Effector CD8-positive, alpha-beta T cell (primary cell): ENCODE data around the gene GPR21.

Source experiments
- DNase-seq: peaks from one replicate; lab custom pipeline; 2025; lab: John Stamatoyannopoulos, UW
- total RNA-seq, 4 experiments: gene quantifications; one replicate each; lab custom pipeline; 2026; lab: John Stamatoyannopoulos, UW

GPR21 gene, protein sequence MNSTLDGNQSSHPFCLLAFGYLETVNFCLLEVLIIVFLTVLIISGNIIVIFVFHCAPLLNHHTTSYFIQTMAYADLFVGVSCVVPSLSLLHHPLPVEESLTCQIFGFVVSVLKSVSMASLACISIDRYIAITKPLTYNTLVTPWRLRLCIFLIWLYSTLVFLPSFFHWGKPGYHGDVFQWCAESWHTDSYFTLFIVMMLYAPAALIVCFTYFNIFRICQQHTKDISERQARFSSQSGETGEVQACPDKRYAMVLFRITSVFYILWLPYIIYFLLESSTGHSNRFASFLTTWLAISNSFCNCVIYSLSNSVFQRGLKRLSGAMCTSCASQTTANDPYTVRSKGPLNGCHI
- total RNA-seq: 0.49 to 0.78 (median 0.72) reads per million in 4 experiments

DNA sequence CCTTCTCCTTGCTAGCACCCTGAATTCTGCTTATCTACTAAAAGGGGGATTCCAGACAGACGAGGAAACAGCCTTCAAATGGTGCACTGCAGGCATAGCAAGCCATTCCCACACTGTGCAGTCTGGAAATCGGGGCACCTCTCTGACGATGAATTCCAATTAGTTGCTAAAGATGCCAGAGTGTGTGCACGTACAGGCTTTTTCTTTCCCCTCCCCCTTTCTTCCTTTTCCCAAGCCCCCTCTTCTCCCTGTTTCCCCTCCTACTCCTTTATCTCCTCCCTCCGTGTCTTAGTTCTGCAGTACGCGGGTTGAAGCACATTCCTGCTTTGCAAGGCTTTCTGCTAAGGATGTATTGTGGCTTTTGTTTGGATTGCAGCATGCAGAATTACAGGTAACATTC, at the start of gene GPR21:
Gene GPR21 (plus strand): TSS at position 316 of the 400 bp plus-strand sequence. CDS start 900 bp downstream, outside the sequence.
- no peak for DNase-seq

DNA sequence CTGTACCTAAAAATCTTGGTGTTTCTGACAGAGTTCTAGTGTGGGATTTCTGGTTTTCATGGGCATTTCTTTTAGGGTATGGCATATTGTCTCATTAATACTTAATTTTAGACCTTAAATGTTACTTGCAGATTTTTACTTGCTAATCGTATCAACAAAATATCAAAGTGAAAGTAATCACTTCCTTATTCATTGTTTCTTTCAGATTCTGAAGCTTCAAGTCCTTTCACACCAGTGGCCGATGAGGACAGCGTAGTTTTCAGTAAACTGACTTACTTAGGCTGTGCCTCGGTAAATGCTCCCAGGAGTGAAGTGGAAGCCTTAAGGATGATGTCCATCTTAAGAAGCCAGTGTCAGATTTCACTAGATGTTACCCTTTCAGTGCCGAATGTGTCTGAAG, 47.5 kb upstream of the GPR21 start:
- no peak for DNase-seq

DNA sequence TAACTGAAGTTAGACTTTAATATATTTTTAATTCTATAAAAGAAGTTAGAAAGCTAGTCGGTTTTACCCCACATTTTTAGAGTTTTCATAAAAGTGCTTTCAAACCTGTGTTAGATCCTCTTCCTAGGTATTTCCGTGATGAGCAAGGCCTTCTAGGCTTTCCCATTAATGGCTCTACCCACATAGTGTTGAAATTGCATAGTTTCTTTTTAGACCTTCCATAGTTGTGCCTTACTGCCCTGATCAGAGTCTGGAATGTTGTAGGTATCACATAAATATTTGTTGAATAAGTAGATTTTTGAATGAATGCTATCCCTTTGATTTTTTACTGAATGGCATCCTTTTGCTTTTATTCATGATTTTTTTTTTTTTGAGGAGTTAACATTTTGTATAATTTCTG, 45.3 kb upstream of the GPR21 start:
- no peak for DNase-seq

DNA sequence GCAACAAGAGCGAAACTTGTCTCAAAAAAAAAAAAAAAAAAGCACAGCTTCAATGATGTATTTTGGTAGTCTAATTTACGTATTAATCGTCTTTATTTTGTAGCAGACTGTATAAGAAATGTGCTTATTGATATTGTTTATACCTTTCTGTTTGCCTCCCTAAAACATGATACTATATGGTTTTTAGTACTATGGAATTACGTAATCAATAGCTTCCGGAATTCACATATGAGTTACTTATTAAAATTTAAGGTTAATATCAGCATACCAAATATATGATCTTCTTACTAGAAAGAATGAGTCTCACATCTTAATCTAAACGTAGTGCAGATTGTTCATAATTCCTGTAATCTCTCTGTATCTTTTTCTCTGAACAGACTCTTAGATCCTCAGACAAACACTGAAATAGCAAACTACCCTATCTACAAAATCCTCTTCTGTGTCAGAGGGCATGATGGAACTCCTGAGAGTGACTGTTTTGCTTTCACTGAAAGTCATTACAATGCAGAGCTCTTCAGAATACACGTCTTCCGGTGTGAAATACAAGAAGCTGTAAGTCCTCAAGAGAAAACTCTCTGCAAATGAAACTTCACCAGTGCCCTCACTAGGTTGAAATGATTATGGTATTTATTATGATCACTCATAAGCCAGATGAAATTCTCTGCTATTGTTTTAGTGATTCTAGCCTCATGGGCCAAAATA, 44.4 kb upstream of the GPR21 start:
- DNase-seq: no peak

DNA sequence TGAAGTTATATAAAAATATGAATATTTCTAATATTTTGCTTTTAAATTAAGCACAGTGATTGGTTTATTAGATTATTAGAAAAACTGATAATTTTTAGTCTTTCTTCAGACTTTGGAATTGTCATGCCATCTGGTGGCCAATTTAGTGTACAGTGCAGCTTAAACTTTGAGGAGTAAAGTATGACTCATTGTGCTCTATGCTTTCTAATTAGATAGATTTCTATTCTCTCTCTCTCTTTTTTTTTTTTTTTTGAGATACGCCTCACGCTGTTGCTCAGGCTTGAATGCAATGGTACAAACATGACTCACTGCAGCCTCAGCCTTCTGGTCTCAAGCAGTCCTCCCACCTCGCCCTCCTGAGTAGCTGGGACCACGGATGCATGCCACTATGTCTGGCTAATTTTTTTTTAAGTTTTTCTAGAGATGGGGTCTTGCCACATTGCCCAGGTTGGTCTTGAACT, 42.1 kb upstream of the GPR21 start:
- no peak for DNase-seq

DNA sequence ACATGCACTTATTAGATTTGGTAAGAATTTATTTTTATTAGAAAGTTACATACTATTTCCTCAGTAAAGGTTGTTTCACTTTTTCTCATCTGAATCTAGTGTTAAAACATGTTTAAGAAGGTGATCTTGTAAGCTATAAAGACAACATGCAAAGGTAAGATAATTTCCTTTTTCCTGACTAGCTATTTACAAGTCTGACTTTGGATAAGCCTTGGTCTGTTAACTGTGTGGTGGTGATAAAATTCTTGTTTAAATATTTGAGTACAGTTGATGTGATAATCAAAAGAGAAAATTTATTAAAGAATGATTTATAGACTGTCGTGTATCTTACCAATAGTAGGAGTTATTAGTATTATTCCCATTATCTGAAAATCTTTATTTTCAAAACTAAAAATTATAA, 36.9 kb upstream of the GPR21 start:
- DNase-seq: no peak

DNA sequence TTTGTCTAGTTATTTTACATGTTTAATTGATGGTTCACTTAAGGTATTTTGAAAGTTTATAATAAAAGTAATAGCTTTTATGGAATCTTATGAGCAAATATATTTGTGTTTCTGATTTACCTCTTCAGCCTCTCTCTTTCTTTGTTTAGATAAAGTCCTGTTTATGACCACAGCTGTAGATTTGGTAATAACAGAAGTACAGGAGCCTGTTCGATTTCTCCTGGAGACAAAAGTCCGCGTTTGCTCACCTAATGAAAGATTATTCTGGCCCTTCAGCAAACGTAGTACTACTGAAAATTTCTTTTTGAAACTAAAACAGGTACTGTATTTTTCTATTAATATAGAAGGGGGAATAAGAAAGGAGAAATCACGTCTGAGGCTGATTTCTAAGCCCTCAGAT, 35.0 kb upstream of the GPR21 start:
- no peak for DNase-seq

DNA sequence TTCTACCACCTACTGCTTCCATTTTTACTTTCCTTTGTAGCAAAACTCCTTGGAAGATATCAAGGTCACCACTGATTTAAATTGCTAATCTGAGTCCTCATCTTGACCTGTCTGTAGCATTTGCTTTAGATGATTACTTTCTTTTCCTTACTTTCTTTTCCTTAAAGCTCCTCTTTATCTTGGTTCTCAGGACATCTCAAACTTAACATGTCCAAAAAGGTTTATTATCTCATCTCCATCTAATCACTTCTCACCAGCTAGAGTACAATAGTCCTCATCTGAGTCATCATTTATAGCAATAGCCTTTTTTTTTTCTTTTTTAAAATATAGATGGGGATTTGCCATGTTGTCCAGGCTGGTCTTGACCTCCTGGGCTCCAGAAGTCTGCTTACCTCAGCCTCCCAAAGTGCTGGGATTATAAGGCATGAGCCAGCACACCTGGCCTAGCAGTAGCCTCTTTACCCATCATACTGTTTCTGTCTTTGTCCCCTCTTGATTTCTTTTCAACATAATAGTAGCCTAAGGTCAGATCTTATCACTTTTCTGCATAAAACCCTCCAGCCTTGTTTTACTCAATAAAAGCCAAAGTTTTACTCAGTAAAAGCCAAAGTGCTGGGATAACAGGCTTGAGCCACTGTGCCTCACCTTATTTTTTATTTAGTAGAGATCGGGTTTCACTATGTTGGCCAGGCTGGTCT, 32.9 kb upstream of the GPR21 start:
- DNase-seq: no peak

DNA sequence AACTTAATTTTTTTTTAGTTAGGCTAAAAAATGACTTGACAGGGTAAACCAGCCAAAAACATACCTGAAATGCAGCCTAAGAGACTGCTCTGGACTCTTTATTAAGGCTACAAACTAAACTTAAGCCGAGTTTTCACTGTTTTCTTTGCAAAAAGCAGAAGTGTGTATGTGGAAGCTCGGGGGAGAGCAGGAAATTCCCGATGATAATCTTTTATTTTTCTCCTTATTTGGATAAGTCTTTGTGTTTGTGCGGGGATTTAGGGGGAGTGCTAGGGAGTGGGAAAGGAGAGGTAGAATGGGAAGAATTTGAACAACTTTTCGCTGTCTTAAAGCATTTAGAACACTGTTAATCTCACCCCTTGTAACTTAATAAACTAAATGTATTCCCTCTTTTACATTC, 30.7 kb upstream of the GPR21 start:
- DNase-seq: no peak

DNA sequence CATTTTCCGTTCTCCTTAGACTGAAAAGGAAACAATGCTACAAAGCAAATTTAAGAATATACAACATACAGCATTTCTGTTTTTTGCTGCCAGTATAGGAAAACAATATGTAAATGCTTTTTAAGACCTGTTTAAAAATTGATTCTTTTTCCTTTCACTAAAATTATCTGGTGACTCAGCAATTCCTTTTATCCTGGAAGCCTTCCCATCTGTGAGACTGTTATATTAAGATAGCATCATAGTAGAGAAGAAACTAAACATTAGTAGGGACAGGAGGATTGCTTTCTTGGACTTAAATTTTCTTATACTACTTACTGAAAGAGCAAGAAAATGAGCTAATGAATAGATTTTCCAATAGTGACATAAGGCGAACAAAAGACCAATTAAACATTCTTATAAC, 30.0 kb upstream of the GPR21 start:
- DNase-seq: no peak

DNA sequence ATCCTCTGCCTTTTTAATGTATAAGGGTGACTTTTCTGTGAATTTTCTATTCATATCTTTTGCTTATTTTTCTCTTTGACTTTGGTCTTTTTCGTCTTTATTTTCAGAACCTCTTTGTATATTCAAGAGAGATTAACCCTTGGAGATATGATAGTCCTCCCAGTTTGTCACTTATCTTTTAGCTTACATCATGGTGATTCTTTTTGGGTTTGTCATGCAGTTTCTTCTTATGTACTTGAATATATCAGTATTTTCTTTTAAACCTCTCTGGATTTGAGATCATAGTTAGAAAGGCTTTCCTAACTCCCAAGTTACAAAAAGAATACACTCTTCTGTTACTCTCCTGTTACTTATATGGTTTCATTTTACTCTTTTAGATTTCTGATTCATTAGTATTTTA, 27.5 kb upstream of the GPR21 start:
- no peak for DNase-seq

DNA sequence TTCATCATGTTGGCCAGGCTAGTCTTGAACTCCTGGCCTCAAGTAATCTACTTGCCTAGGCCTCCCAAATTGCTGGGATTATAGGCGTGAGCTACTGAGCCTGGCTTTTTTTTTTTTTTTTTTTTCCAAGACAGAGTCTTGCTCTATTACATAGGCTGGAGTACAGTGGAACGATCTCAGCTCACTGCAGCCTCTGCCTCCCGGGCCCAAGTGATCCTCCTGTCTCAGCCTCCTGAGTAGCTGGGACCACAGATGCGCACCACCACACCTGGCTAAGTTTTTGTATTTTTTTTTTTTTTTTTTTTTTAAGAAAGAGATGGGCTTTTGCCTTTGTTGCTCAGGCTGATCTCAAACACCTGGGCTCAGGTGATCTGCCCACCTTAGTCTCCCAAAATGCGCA, 26.2 kb upstream of the GPR21 start:
- DNase-seq: no peak

DNA sequence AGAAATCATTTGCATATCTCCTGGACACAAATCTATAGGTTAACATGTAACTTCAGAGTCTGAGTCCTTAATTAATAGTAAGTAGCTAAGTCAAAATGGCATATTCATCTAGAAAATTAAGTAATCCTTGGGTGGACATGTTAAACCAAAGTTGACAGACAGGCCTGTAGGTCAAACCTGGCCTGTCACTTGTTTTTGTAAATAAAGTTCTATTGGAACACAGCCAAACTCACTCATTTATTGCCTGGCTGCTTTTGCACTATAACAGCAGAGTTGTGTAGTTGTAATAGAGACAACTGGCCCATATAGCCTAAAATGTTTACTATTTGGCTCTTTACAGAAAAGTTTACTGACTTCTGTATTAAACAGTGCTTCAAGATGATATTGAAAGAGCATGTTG, 24.6 kb upstream of the GPR21 start:
- DNase-seq: no peak

DNA sequence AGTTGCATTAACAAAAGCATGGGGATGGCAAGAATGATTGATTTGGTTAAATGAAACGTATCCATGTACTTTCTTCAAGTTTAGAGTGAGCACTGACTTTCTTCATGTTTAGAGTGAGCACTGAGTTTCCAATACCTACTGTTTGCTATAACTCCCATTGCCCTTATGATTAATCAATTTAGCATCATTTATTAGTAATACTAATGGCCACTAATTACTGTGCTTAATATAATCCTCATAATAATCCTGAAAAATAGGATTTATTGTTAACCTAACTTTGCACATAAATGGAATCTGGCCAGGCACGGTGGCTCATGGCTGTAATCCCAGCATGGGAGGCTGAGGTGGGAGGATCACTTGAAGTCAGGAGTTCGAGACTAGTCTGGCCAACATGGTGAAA, 22.1 kb upstream of the GPR21 start:
- no peak for DNase-seq

DNA sequence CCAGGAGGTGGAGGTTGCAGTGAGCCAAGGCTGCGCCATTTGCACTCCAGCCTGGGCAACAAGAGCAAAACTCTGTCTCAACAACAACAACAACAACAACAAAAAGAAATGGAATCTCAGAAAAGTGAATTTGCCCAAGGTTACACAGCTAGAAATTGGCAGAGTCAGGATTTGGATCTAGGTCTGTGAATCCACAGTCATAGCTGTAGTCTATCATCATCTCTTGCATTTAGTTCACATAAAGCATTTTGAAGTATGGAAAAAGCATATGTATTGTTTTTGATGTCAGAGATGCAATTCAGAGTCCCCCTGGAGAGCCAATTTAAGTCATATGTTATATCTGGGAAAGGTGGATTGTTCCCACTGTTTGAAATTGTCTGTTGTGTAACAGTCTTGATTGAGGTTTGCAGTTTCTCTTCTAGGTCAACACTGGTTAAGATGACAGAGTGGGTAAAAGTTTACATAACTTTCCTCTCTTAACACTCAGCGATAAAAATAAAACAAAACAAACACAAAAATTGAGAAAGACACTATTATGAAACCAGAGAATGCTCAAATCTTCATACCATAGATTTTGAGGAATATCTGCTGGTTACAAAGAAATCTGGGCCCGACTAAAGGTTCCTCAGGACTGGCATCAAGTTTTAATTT, 21.5 kb upstream of the GPR21 start:
- DNase-seq: no peak

DNA sequence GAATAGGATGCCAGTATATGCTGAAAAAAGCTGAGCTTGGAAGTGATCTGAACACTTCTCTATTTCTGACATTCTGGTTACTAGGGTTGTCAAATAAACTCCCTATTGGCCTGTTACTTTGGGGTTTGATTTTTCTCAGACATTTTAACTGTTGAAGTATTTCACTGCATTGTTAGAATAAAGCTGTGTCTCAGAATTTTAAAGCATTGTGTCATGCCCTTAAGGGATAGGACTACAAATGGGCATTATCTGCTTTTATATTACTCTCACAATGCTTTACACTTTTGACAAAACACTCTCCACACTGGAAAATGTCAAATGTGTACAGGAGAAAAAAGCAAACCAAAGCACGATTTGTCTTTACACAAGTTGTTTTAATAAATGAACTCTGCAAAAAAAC, 16.8 kb upstream of the GPR21 start:
- DNase-seq: no peak

DNA sequence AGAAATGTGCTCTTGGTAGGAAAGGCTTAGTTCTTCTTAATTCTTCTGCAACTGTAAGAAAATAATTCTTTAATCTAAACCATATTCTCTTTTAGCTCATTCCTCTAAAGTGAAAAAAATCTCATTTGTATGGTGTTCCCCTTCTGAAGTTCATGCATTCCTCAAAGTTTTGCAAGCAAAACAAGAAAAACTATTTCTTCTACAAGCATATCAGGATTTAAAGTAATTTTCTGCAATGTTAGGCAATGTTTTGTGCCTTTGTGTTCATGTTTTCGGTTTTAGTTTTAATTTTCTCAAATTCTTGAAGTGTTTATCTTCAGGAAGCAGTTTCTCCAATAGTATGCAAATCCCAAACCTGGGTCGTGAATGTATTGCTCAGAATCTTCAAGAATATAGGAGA, 12.7 kb upstream of the GPR21 start:
- DNase-seq: no peak

DNA sequence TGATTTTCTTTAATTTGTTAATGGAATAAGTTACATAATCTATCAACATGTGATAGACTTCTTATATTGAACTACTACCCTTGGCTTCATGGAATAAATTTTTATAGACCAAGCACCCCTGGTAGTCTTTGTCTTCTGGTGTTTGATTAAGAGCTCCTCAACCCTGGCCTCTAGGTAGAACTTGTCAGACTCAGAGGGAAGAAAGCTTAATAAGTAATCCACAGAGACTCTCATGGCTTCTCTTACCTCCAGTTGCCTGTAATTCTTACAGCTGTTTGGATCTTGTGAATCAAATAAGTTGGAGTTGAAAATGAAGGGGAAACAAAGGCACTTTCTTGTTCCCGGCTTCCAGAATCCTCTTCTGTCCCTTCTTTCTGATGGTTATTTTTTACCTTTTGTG, 7.0 kb upstream of the GPR21 start:
- DNase-seq: no peak

DNA sequence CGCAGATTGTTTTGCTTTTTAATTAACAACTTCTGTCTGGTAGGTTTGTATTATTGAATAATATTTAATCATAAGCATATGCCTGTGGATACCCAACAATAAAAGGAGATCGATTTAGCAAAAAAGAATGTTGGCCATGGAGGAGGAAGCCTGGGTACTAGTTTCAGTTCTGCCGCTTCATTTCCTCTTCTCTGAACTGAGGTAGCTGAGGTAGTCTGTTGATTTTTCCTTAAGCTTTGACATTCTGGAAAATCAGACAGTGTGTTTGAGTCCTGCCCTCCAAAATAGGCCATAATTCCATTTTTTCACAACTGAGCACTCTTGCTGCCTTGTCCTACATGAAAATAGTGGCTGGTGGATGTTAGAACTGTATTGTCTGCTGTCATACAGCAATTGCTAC, 6.0 kb upstream of the GPR21 start:
- DNase-seq: no peak

DNA sequence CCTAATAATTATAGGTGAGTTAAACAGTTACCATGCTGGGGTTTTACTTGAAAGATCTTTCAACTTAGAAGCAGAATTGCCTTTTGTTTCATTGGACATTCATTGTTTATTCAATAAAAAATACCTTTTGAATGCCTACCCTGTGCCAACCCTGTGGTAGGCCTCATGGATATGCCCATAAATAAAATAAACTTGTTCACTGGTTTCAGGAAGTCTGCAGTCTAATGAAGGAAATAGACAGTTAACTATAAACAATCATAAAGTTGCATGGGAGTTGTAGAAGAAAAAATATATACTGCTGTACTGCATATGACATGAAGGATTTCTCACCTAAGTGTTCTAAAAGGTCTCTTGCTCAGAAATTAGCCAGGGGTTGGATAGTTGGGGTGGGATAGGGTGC, 5.3 kb upstream of the GPR21 start:
- no peak for DNase-seq

DNA sequence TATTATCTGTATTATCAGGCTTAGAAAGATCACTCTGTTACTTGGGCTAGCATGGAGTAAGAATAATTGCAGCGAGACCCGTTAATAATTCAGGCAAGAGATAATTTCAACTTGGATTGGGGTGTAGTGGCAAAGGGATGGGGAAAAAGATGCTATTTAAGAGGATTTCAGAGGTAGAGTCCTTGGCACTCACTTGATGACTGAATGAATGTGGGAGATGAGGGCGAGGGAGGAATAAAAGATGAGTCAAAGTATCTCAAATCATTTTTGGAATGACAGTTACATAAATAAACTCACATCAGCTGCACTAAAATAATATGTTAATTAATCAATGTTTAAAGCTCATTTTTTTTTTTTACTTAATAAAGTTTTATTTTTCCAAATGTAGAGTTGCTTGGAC, 4.5 kb upstream of the GPR21 start:
- no peak for DNase-seq

DNA sequence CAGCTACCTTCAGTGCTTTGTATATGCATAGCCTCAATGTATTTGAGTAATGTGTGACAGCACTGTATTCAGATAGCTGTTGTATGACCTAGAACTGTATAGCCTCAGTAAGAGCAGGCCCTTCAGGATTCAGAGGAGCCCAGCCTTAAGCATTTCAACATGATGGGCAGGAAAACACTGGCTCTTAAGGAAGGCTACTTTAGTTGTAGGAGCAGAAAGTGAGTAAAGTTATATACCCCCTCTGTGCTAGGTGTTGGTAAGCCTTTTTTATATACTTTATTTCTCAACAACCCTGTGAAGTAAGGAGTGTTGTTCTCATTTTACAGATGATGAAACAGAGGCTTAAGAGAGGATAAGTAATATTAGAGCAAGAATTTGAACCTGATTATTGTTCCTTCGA, 1.5 kb upstream of the GPR21 start:
- no peak for DNase-seq
